Measurements from ENCODE around the gene TP53INP2.

TP53INP2 gene

DNA sequence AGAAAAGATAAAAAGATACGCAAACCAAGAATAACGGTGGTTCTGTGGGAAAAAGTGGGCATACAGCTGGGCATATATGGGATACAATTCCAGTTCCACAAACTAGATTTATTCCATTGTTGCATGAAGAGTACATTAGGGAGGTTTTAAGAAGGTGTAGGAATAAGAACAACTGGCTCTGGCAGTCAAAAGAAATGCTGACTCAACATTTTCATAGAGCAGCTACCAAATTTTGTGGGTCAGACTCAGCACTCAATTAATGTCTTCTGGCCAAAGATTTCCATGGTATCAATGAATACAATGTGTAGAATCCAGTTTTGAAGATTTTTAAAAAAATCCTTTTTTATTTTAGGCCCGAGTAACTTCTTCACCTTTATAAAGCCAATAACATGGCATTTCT lies 40.2 kb downstream of the TP53INP2 start:
- Histone ChIP-seq H3K27me3 (ENCODE audit: insufficient read depth, low read length) (no peaks in the 10 kb centered on the region), H4K20me1 (ENCODE audit: insufficient read depth, low read length) (no peaks in the 10 kb centered on the region), H3F3A (ENCODE audit: insufficient read depth, low read length) (no peaks in the 10 kb centered on the region), H3K9me2 (ENCODE audit: low read depth, low read length) (no peaks in the 10 kb centered on the region), H3K27ac (ENCODE audit: low read depth, low read length, poor library complexity, severe bottlenecking) (no peak overlapping the region), H3K4me1 (ENCODE audit: insufficient read depth, low read length, severe bottlenecking) (no peaks in the 10 kb centered on the region), H2AFZ (ENCODE audit: low read length) (no peak overlapping the region), H3K36me3 (ENCODE audit: insufficient read depth, low read length) (peaks cover 81% of the 10 kb centered on the region), H3K4me2 (ENCODE audit: low read length) (no peak overlapping the region), H3K79me2 (ENCODE audit: insufficient read depth, low read length) (no peaks in the 10 kb centered on the region), H3K4me3 (ENCODE audit: low read depth, low read length, poor library complexity, severe bottlenecking) (no peak overlapping the region), H3K9me3 (ENCODE audit: low read length) (no peaks in the 10 kb centered on the region), H3K9ac (ENCODE audit: low read length) (no peak overlapping the region)
- no peak for TF ChIP-seq EZH2 (IDR thresholded peaks at IDR 0.05; ENCODE audit: borderline replicate concordance, low read length)
- TF ChIP-seq, protein P1, sequence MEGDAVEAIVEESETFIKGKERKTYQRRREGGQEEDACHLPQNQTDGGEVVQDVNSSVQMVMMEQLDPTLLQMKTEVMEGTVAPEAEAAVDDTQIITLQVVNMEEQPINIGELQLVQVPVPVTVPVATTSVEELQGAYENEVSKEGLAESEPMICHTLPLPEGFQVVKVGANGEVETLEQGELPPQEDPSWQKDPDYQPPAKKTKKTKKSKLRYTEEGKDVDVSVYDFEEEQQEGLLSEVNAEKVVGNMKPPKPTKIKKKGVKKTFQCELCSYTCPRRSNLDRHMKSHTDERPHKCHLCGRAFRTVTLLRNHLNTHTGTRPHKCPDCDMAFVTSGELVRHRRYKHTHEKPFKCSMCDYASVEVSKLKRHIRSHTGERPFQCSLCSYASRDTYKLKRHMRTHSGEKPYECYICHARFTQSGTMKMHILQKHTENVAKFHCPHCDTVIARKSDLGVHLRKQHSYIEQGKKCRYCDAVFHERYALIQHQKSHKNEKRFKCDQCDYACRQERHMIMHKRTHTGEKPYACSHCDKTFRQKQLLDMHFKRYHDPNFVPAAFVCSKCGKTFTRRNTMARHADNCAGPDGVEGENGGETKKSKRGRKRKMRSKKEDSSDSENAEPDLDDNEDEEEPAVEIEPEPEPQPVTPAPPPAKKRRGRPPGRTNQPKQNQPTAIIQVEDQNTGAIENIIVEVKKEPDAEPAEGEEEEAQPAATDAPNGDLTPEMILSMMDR (IDR thresholded peaks at IDR 0.05; ENCODE audit: low read length), result no peak

DNA sequence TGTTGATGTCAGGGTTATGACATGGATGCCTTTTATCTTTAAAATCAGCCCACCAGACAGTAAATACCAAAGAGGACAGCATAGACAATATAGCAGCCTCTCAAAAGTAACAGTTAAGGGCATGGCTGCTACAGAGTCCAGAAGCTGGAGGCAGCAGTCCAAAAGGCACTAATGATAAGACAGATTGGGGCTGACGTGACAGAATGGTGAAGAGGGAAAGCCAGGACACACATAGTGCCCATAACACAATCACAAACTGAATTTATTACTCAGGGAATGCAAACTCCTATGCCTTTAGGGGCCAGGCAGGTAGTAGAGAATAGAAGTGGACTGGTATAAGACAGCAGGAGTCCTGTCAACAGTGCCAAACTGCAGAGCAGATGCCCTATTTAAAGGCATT lies 40.7 kb downstream of the TP53INP2 start:
- Histone ChIP-seq H3K4me2 (ENCODE audit: low read length) (no peak overlapping the region), H3K79me2 (ENCODE audit: insufficient read depth, low read length) (no peaks in the 10 kb centered on the region), H4K20me1 (ENCODE audit: insufficient read depth, low read length) (no peaks in the 10 kb centered on the region), H3K4me1 (ENCODE audit: insufficient read depth, low read length, severe bottlenecking) (no peaks in the 10 kb centered on the region), H2AFZ (ENCODE audit: low read length) (no peak overlapping the region), H3K9ac (ENCODE audit: low read length) (no peak overlapping the region), H3K36me3 (ENCODE audit: insufficient read depth, low read length) (peaks cover 86% of the 10 kb centered on the region), H3K9me3 (ENCODE audit: low read length) (no peaks in the 10 kb centered on the region), H3K27ac (ENCODE audit: low read depth, low read length, poor library complexity, severe bottlenecking) (no peak overlapping the region), H3F3A (ENCODE audit: insufficient read depth, low read length) (no peaks in the 10 kb centered on the region), H3K9me2 (ENCODE audit: low read depth, low read length) (no peaks in the 10 kb centered on the region), H3K27me3 (ENCODE audit: insufficient read depth, low read length) (no peaks in the 10 kb centered on the region), H3K4me3 (ENCODE audit: low read depth, low read length, poor library complexity, severe bottlenecking) (no peak overlapping the region)
- TF ChIP-seq, protein P1 (IDR thresholded peaks at IDR 0.05; ENCODE audit: low read length), result no peak
- TF ChIP-seq EZH2 (IDR thresholded peaks at IDR 0.05; ENCODE audit: borderline replicate concordance, low read length), result no peak

DNA sequence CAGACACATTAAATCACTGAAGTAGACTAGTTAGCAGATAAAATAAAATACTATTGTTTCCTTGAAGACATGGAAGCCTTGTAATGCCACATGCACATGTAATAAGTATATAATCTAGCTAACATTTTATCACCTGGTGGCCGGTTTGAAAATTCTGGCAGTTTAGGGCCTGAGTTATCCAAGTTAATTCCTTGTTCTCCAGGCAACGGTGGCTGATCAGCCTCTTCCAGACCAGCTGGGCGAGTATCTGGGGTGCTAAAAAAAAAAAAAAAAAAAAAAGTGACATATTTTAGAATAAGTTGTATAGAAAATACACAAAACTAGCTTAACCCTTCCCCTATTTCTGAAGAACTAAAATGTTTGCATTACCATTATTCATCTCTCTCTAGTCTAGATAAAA lies 42.5 kb downstream of the TP53INP2 start:
- no peak overlapping the region for H3K4me3 ChIP-seq (ENCODE audit: low read depth, low read length, poor library complexity, severe bottlenecking)
- no peaks in the 10 kb centered on the region for H4K20me1 ChIP-seq (ENCODE audit: insufficient read depth, low read length)
- H3K36me3 ChIP-seq (ENCODE audit: insufficient read depth, low read length), result peaks cover 83% of the 10 kb centered on the region

More for the DNA sequence above, 42.5 kb downstream of the TP53INP2 start:
- H3K27ac ChIP-seq (ENCODE audit: low read depth, low read length, poor library complexity, severe bottlenecking), result no peak overlapping the region
- H3K9me2 ChIP-seq (ENCODE audit: low read depth, low read length), result no peaks in the 10 kb centered on the region
- H3K4me2 ChIP-seq (ENCODE audit: low read length), result no peak overlapping the region
- H3K27me3 ChIP-seq (ENCODE audit: insufficient read depth, low read length), result no peaks in the 10 kb centered on the region
- no peak overlapping the region for H3K9ac ChIP-seq (ENCODE audit: low read length)
- no peaks in the 10 kb centered on the region for H3F3A ChIP-seq (ENCODE audit: insufficient read depth, low read length)
- H3K9me3 ChIP-seq (ENCODE audit: low read length), result no peaks in the 10 kb centered on the region
- no peak overlapping the region for H2AFZ ChIP-seq (ENCODE audit: low read length)
- TF ChIP-seq, protein P1 (IDR thresholded peaks at IDR 0.05; ENCODE audit: low read length), result no peak
- TF ChIP-seq EZH2 (IDR thresholded peaks at IDR 0.05; ENCODE audit: borderline replicate concordance, low read length), result no peak
- no peaks in the 10 kb centered on the region for H3K79me2 ChIP-seq (ENCODE audit: insufficient read depth, low read length)
- H3K4me1 ChIP-seq (ENCODE audit: insufficient read depth, low read length, severe bottlenecking), result no peaks in the 10 kb centered on the region

Measured in OCI-LY1 (cell line).